ENCODE data around the gene TSN.

- TF ChIP-seq CTCF (IDR thresholded peaks at IDR 0.05; ENCODE audit: low read depth, low read length, poor library complexity, severe bottlenecking) (no peak), EZH2phosphoT487 (IDR thresholded peaks at IDR 0.05; ENCODE audit: borderline replicate concordance, low read length) (no peak)
Observed at GRCh38 chr2:121776361-121776760, 20.9 kb downstream of the TSN start.

Data from DOHH2 (cell line).